Activated naive CD4-positive, alpha-beta T cell treated with anti-CD3 and anti-CD28 coated beads, Interleukin-2, amount 50 U/mL, for 16 hours (primary cell): ENCODE results near the gene ATP6AP2.

Source experiments
- DNase-seq: peaks from one replicate; pipeline ENCODE4 v3.0.0-alpha.2; 2020

ATP6AP2 gene

GRCh38 chrX:40646489-40647306 lies 65.9 kb downstream of the ATP6AP2 start:
- peak; percentile 39 for DNase-seq

- DNase-seq, result peak; percentile 92
These were observed 66.8 kb downstream of the ATP6AP2 start, which contains the start of gene CXorf38 for GRCh38 chrX:40647307-40648197. Gene CXorf38, minus strand, starts transcription at chrX:40647561. Its CDS starts 41 bp downstream, at chrX:40647520.

GRCh38 chrX:40651620-40652223 lies 71.0 kb downstream of the ATP6AP2 start:
- peak; percentile 64 for DNase-seq

- DNase-seq, result no peak
These were observed 71.9 kb downstream of the ATP6AP2 start for GRCh38 chrX:40652664-40653063.

- DNase-seq, result no peak
These were observed 72.8 kb downstream of the ATP6AP2 start for GRCh38 chrX:40653535-40653934.
